GM19372 (cell line): Measurements from ENCODE around the gene MEF2C.

Experiments used
- ATAC-seq: cut with Tn5 transposase; IDR thresholded peaks from one replicate; pipeline ENCODE4 v1.9.1; 2021; ENCODE audit warnings: mild to moderate bottlenecking, low read depth, moderate library complexity; ENCODE audit not compliant: unreplicated experiment

The MEF2C gene

GRCh38 chr5:88695232-88695631 is 187.8 kb downstream of the MEF2C start:
- no peak for ATAC-seq

GRCh38 chr5:88694023-88694679 is 188.8 kb downstream of the MEF2C start:
- no peak for ATAC-seq

- ATAC-seq: no peak
These were observed 189.7 kb downstream of the MEF2C start for GRCh38 chr5:88693071-88693932.

- no peak for ATAC-seq
These were observed 190.8 kb downstream of the MEF2C start for GRCh38 chr5:88691945-88692868.

GRCh38 chr5:88691230-88691582 is 191.8 kb downstream of the MEF2C start:
- no peak for ATAC-seq

- peak; percentile 84 for ATAC-seq
These were observed 192.4 kb downstream of the MEF2C start for GRCh38 chr5:88690409-88691229.

GRCh38 chr5:88689668-88690408 is 193.1 kb downstream of the MEF2C start:
- no peak for ATAC-seq

GRCh38 chr5:88688984-88689667 is 193.9 kb downstream of the MEF2C start:
- ATAC-seq: no peak

- no peak for ATAC-seq
These were observed 194.6 kb downstream of the MEF2C start for GRCh38 chr5:88688156-88688983.

GRCh38 chr5:88687373-88687911 is 195.5 kb downstream of the MEF2C start:
- ATAC-seq: no peak

GRCh38 chr5:88686726-88687125 is 196.3 kb downstream of the MEF2C start:
- ATAC-seq: no peak

GRCh38 chr5:88685591-88686541 is 197.1 kb downstream of the MEF2C start:
- ATAC-seq: no peak

- peak; percentile 42 for ATAC-seq
These were observed 199.4 kb downstream of the MEF2C start for GRCh38 chr5:88683506-88684135.

GRCh38 chr5:88682881-88683361 is 200.1 kb downstream of the MEF2C start:
- ATAC-seq: no peak

- no peak for ATAC-seq
These were observed 200.9 kb downstream of the MEF2C start for GRCh38 chr5:88682131-88682530.

- no peak for ATAC-seq
These were observed 201.7 kb downstream of the MEF2C start for GRCh38 chr5:88681211-88681803.
